SK-N-SH (cell line): ENCODE data around the gene LRRC34.

Experiments
- CHD2 ChIP-seq: fragments of 150-350 bp; IDR thresholded peaks from 2 replicates; pipeline ENCODE4 v1.6.1; 2018; ENCODE audit warnings: low read length; ENCODE audit not compliant: partially characterized antibody
- CTCF ChIP-seq: fragments of 200-600 bp; sonication (generic); IDR thresholded peaks from 2 replicates; pipeline ENCODE4 v1.6.1; 2017; ENCODE audit warnings: antibody characterized with exemption, mild to moderate bottlenecking, moderate library complexity
- SMC3 ChIP-seq: IDR thresholded peaks from 2 replicates; pipeline ENCODE4 v1.6.1; 2012; ENCODE audit warnings: low read depth, low read length, improper control_type of control experiment

- TF ChIP-seq CTCF (no peak), SMC3 (no peak), CHD2 (no peak)
These were observed 36.0 kb upstream of the LRRC34 start for GRCh38 chr3:169848741-169849140.
